Measurements from ENCODE around the gene PKIG.

GRCh38 chr20:44560229-44560628 lies 22.1 kb upstream of the PKIG start:
- no peak for TF ChIP-seq CTCF (IDR thresholded peaks at IDR 0.05)
- no peak for TF ChIP-seq EZH2phosphoT487 (IDR thresholded peaks at IDR 0.05)
- TF ChIP-seq EZH2 (IDR thresholded peaks at IDR 0.05): no peak
